Coronary artery (tissue), 2 donors: ENCODE results near the gene CCL3.

Source experiments
- DNase-seq: peaks from one replicate; pipeline ENCODE4 v3.0.0-alpha.2; 2017; ENCODE audit warnings: low spot score
- H3K27ac ChIP-seq, 2 donors: fragments of 200-600 bp; sonication (generic); one replicate each; pipeline ENCODE4 v1.5.1; 2016 to 2019
- H3K4me3 ChIP-seq: fragments of 200-600 bp; sonication (generic); 2 replicates; pipeline ENCODE4 v1.5.1; 2016; ENCODE audit warnings: mild to moderate bottlenecking, moderate library complexity
- CTCF ChIP-seq: fragments of 200-600 bp; sonication (generic); IDR thresholded peaks from one replicate; pipeline ENCODE4 v1.5.1; 2019; ENCODE audit warnings: antibody characterized with exemption

The CCL3 gene

GRCh38 chr17:36070427-36070826, 19.5 kb downstream of the CCL3 start:
- Histone ChIP-seq H3K4me3 (no peak overlapping the region), H3K27ac (no peak overlapping the region)
- DNase-seq = no peak
- no peak for TF ChIP-seq CTCF

DNA sequence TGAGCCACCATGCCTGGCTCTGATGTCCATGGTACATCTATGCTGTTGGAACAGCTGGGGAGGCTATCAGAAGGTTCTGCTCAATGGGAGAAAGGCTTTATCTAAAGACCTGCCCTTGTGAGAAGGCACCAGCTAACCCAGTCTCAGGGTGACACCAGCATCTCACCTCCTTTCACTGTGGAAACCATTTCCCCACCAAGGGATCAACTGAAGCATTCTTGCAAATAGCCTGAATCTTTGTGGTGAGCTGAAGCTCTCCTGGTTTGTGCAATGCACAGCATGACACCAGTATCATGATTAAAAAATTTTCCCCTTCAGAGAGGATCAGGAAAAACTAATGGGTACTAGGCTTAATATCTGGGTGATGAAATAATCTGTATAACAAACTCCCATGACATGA, 20.8 kb downstream of the CCL3 start:
- no peak for TF ChIP-seq CTCF
- H3K4me3 ChIP-seq = no peak overlapping the region

DNA sequence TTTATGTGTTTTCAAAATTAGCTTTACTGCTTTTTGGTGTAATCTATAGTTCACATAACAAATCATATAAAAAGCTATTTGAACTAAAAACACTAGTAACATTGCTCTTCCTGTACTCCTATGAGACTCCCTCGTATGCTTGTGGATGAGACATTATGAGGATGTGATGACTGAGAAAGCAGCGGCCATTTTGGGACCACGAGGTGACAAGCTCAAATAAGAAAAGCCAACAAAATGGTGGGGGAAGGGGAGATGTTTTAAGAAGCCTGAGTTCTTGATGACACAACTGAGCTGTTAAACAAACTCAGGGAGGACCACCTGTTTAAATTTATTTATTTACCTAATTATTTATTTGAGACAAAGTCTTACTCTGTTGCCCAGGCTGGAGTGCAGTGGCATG, 21.4 kb downstream of the CCL3 start:
- TF ChIP-seq CTCF = no peak
- no peak overlapping the region for H3K4me3 ChIP-seq
- no peak for DNase-seq
- H3K27ac ChIP-seq = no peak overlapping the region

More for the DNA sequence above, 20.8 kb downstream of the CCL3 start:
- DNase-seq = no peak
- no peak overlapping the region for H3K27ac ChIP-seq

DNA sequence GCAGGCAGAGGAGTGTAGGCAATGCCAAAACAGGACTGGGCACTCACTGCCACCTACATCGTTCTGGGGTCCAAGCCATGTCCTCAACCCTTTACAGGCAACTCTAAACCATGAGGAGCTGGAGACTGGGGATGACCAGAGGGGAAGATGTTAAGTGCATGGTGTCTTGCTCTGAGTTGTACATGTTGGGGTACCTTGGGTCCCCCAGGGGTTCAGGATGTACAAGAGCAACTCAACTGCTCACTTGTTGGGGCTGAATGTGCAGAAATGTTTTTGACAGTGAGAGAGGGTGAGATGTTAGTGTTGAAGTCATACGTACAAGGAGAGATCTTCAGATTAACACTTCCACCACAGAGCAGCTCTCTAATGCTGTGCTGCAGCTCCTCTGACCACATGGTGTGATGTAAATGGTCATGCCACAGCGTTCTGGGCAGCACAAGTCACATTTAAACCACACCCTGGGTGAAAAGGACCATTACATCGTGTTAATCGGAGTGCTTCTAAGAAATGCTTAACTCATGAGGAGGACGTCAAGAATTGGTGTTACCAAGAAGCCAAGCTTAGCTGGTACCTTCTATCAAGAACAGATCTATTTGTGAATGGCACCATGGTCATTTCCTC, 23.5 kb downstream of the CCL3 start:
- no peak overlapping the region for H3K27ac ChIP-seq
- DNase-seq = no peak
- no peak for TF ChIP-seq CTCF
- H3K4me3 ChIP-seq = no peak overlapping the region

GRCh38 chr17:36063786-36064541, 26.0 kb downstream of the CCL3 start, which contains the start of gene CCL18:
Gene CCL18 (plus strand): TSS chr17:36064272. CDS start chr17:36064343, 71 bp downstream.
- no peak within 1 kb of the TSS for H3K4me3 ChIP-seq
- H3K27ac ChIP-seq = no peak within 1 kb of the TSS
- no peak for DNase-seq
- no peak for TF ChIP-seq CTCF

- no peak for TF ChIP-seq CTCF
- DNase-seq = no peak
- Histone ChIP-seq H3K4me3 (no peak overlapping the region), H3K27ac (no peak overlapping the region)
These were observed 29.1 kb downstream of the CCL3 start for GRCh38 chr17:36060816-36061215.

GRCh38 chr17:36059406-36059805, 30.5 kb downstream of the CCL3 start:
- no peak for TF ChIP-seq CTCF
- no peak overlapping the region for H3K4me3 ChIP-seq
- DNase-seq = no peak
- no peak overlapping the region for H3K27ac ChIP-seq
